ENCODE data around the gene RASGRP3. TPM values are rescaled to one million over a fixed set of nuclear protein-coding genes. Genes with fewer than 3 reads are reported as not detected.
A peak's percentile ranks its signal among the peaks of the same experiment; 100 is the strongest.

RASGRP3 gene
- total RNA-seq, 1 donor from 2014 or later, result 0.94 TPM

- Mint-ChIP-seq H3K9me3 (peaks cover 9% of the 10 kb centered on the region), H3K27me3 (no peaks in the 10 kb centered on the region), H3K4me3 (no peak overlapping the region), H3K36me3 (no peaks in the 10 kb centered on the region), H3K27ac (no peak overlapping the region), H3K4me1 (ENCODE audit: unreplicated experiment) (no peaks in the 10 kb centered on the region)
- DNase-seq (ENCODE audit: extremely low spot score, unreplicated experiment), result no peak
- no peak for TF ChIP-seq CTCF (conservative IDR thresholded peaks at IDR 0.05)
Measured at GRCh38 chr2:33451214-33451613, 25.2 kb upstream of the RASGRP3 start.

- no peak for DNase-seq (ENCODE audit: extremely low spot score, unreplicated experiment)
- no peaks in the 10 kb centered on the region for H3K36me3 Mint-ChIP-seq
- TF ChIP-seq CTCF (conservative IDR thresholded peaks at IDR 0.05), result no peak
- no peaks in the 10 kb centered on the region for H3K27me3 Mint-ChIP-seq
- H3K4me1 Mint-ChIP-seq (ENCODE audit: unreplicated experiment), result no peaks in the 10 kb centered on the region
- peaks cover 9% of the 10 kb centered on the region for H3K9me3 Mint-ChIP-seq
- no peak overlapping the region for H3K27ac Mint-ChIP-seq
- no peak overlapping the region for H3K4me3 Mint-ChIP-seq
Measured at GRCh38 chr2:33451825-33452224, 24.6 kb upstream of the RASGRP3 start.

- no peak for TF ChIP-seq CTCF (conservative IDR thresholded peaks at IDR 0.05)
- Mint-ChIP-seq H3K27me3 (no peaks in the 10 kb centered on the region), H3K27ac (no peak overlapping the region), H3K4me3 (no peak overlapping the region), H3K9me3 (peaks cover 9% of the 10 kb centered on the region), H3K36me3 (no peaks in the 10 kb centered on the region), H3K4me1 (ENCODE audit: unreplicated experiment) (peaks cover 2% of the 10 kb centered on the region)
- no peak for DNase-seq (ENCODE audit: extremely low spot score, unreplicated experiment)
Measured at GRCh38 chr2:33452545-33452944, 23.9 kb upstream of the RASGRP3 start.

- Mint-ChIP-seq H3K36me3 (no peaks in the 10 kb centered on the region), H3K27me3 (no peaks in the 10 kb centered on the region), H3K27ac (no peak overlapping the region), H3K4me3 (no peak overlapping the region), H3K9me3 (peaks cover 9% of the 10 kb centered on the region), H3K4me1 (ENCODE audit: unreplicated experiment) (peaks cover 4% of the 10 kb centered on the region)
- no peak for TF ChIP-seq CTCF (conservative IDR thresholded peaks at IDR 0.05)
- DNase-seq (ENCODE audit: extremely low spot score, unreplicated experiment), result no peak
Measured at GRCh38 chr2:33453905-33454479, 22.5 kb upstream of the RASGRP3 start.

GRCh38 chr2:33457556-33458247, 18.7 kb upstream of the RASGRP3 start:
- DNase-seq (ENCODE audit: extremely low spot score, unreplicated experiment), result no peak
- peak overlapping the region; percentile 6 for H3K27ac Mint-ChIP-seq
- H3K4me3 Mint-ChIP-seq, result no peak overlapping the region
- no peak for TF ChIP-seq CTCF (conservative IDR thresholded peaks at IDR 0.05)
- H3K27me3 Mint-ChIP-seq, result no peaks in the 10 kb centered on the region
- peaks cover 4% of the 10 kb centered on the region for H3K4me1 Mint-ChIP-seq (ENCODE audit: unreplicated experiment)
- peaks cover 5% of the 10 kb centered on the region for H3K9me3 Mint-ChIP-seq
- H3K36me3 Mint-ChIP-seq, result no peaks in the 10 kb centered on the region
